Sigmoid colon (tissue), 7 donors: ENCODE results near the gene KIF20A. TPM values are rescaled to one million over a fixed set of nuclear protein-coding genes. Genes with fewer than 3 reads are reported as not detected.
"Not testable (repeated sequence)": the region's sequence is repeated elsewhere in the genome, so short reads cannot be mapped to it uniquely, and the experiment has no call there.

Experiments
- DNase-seq: peaks from one replicate; pipeline ENCODE4 v3.0.0-alpha.2; 2019
- H3K27ac ChIP-seq, 4 donors: fragments of 200-600 bp; sonication (generic); one replicate each; pipeline ENCODE4 v1.5.1; 2016 to 2019; ENCODE audit warnings: mild to moderate bottlenecking in 1 of 4
- H3K27me3 ChIP-seq, 3 donors: fragments of 200-600 bp; sonication (generic); one replicate each; pipeline ENCODE4 v1.5.1; 2019; ENCODE audit warnings: mild to moderate bottlenecking in 1 of 3
- H3K36me3 ChIP-seq, 4 donors: fragments of 200-600 bp; sonication (generic); one replicate each; pipeline ENCODE4 v1.5.1; 2016 to 2019
- H3K4me1 ChIP-seq, 4 donors: fragments of 200-600 bp; sonication (generic); one replicate each; pipeline ENCODE4 v1.5.1; 2017 to 2019
- H3K4me3 ChIP-seq, 4 donors: fragments of 200-600 bp; sonication (generic); one replicate each; pipeline ENCODE4 v1.5.1; 2017 to 2019; ENCODE audit warnings: mild to moderate bottlenecking in 2 of 4, moderate library complexity in 1 of 4
- H3K9me3 ChIP-seq, 4 donors: fragments of 200-600 bp in 3 of 4; sonication (generic) in 3 of 4; one replicate each; pipeline versions ENCODE4 v1.5.1 to v1.6.1; 2013 to 2019
- EP300 ChIP-seq, 4 donors: sonication (generic); formaldehyde crosslinking; IDR thresholded peaks; one replicate each; pipeline ENCODE4 v1.6.1; 2017; ENCODE audit warnings: antibody characterized with exemption in 4 of 4
- POLR2A ChIP-seq, 2 donors: fragments of 450-650 bp; IDR thresholded peaks; one replicate each; pipeline ENCODE4 v1.6.1; 2016; ENCODE audit warnings: antibody characterized with exemption in 2 of 2, mild to moderate bottlenecking in 2 of 2, moderate library complexity in 2 of 2
- POLR2AphosphoS5 ChIP-seq, 4 donors: sonication (generic); formaldehyde crosslinking; IDR thresholded peaks; one replicate each; pipeline ENCODE4 v1.6.1; 2017; ENCODE audit warnings: antibody characterized with exemption in 4 of 4
- WGBS, 2 donors: extraction: QIAGEN DNeasy Blood & Tissue Kit; methylation state at CpG; one replicate each; pipeline ENCODE4 v1.1.7; 2013; 5-methylcytosine and 5-hydroxymethylcytosine counted together
- intact Hi-C: fragments of 100-400 bp; cut with DNase I; formaldehyde crosslinking; loops from one replicate; pipeline ENCODE4 v1.15.1; 2023
- polyA plus RNA-seq, 3 donors: library from polyadenylated mRNA; stranded (reverse); fragments of 200-250 nt; gene quantifications; one replicate each; pipeline ENCODE4 v1.2.3, GENCODE V29; 2013
- total RNA-seq, 4 donors: library from RNA; depleted of rRNA; stranded (reverse); fragments of >200 nt; gene quantifications; one replicate each; pipeline ENCODE4 v1.1.0, GENCODE V29; 2016
- TF ChIP-seq, protein P1 (sequence below), 4 experiments: fragments of 450-650 bp in 3 of 4; fragments of 200-600 bp in 1 of 4; IDR thresholded peaks; one replicate each; pipeline ENCODE4 v1.5.1; 2016 to 2019; ENCODE audit warnings: antibody characterized with exemption in 4 of 4, mild to moderate bottlenecking in 3 of 4, moderate library complexity in 2 of 4
- donor health status: healthy with polysubstance abuse.
- donor health status: Bipolar disorder and iron deficiency.
- donor health status: healthy.

KIF20A gene
- total and polyA plus RNA-seq, 7 donors, result 0.36 to 9.8 (median 1.2) TPM; not detected in 1

DNA sequence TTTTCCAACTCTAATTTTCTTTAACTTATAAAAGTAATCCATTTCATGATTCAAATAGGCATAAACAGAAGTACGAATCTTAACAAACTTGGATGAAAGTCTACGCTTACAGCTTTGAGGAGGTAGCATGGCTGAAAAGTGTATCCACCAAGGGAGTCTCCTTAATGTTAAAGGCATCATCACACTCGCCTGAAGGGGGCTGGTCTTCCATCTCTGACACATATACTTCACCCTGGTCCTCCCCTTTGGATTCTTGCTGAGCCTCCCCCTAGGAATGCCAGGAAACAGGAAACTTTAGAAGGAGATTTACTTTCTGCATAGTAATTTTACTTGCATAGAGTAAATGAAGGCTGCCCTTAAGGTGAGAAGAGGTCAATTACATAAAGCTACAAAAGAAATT is 29.4 kb upstream of the KIF20A start:
- Histone ChIP-seq H3K4me3 (no peak overlapping the region), H3K4me1 (no peaks in the 10 kb centered on the region)

DNA sequence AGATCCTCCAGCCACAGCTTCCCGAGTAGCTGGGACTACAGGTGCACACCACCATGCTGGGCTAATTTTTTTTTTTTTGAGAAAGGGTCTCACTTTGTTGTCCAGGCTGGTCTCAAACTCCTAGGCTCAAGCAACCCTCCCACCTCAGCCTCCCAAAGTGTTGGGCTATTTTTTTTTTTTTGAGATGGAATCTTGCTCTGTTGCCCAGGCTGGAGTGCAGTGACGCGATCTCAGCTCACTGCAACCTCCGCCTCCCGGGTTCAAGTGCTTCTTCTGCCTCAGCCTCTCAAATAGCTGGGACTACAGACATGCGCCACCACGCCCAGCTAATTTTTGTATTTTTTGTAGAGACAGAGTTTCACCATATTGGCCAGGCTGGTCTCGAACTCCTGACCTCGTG is 22.9 kb upstream of the KIF20A start:
- H3K27ac ChIP-seq, H3K4me3 ChIP-seq, H3K4me1 ChIP-seq, H3K9me3 ChIP-seq, intact Hi-C loops, DNase-seq, H3K27me3 ChIP-seq: not testable (repeated sequence)
- peaks cover 31 to 53% (median 38%) of the 10 kb centered on the region in 4 donors for H3K36me3 ChIP-seq
- WGBS, 2 donors, result 97 to 98% methylated on average over 9 of the region's 9 CpGs

More for the DNA sequence above, 29.4 kb upstream of the KIF20A start:
- no peak overlapping the region for H3K27ac ChIP-seq
- no peaks in the 10 kb centered on the region for H3K9me3 ChIP-seq
- TF ChIP-seq POLR2AphosphoS5 (IDR thresholded peaks at IDR 0.05), result no peak
- TF ChIP-seq EP300 (IDR thresholded peaks at IDR 0.05), result no peak
- TF ChIP-seq, protein P1, sequence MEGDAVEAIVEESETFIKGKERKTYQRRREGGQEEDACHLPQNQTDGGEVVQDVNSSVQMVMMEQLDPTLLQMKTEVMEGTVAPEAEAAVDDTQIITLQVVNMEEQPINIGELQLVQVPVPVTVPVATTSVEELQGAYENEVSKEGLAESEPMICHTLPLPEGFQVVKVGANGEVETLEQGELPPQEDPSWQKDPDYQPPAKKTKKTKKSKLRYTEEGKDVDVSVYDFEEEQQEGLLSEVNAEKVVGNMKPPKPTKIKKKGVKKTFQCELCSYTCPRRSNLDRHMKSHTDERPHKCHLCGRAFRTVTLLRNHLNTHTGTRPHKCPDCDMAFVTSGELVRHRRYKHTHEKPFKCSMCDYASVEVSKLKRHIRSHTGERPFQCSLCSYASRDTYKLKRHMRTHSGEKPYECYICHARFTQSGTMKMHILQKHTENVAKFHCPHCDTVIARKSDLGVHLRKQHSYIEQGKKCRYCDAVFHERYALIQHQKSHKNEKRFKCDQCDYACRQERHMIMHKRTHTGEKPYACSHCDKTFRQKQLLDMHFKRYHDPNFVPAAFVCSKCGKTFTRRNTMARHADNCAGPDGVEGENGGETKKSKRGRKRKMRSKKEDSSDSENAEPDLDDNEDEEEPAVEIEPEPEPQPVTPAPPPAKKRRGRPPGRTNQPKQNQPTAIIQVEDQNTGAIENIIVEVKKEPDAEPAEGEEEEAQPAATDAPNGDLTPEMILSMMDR (IDR thresholded peaks at IDR 0.05), result no peak
- TF ChIP-seq POLR2A (IDR thresholded peaks at IDR 0.05), result no peak
- intact Hi-C loops, result no loop called here
- WGBS, 2 donors, result 55 to 74% methylated on average over 3 of the region's 3 CpGs
- H3K27me3 ChIP-seq, result no peaks in the 10 kb centered on the region
- DNase-seq, result no peak
- H3K36me3 ChIP-seq, result no peaks in the 10 kb centered on the region

DNA sequence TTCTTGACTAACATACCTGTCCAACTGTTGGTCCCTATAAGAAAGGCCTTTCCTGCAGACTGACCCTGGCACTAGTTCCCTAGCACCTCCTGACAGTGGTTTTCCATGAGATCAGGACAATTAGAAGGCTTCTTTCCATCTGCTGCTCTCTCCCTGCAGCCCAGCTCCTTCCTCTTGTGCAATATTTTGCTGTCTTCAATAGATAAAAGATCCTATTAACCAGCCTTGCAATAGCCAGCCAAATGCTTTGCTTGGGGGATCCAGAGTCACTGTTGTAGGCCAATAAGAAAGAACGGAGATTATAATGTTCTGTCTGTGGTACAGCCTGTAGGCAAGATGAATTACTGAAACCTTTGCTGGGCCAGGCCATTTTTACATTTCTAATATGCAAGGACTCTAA is 21.3 kb upstream of the KIF20A start:
- TF ChIP-seq, protein P1 (IDR thresholded peaks at IDR 0.05), result no peak
- TF ChIP-seq POLR2A (IDR thresholded peaks at IDR 0.05) (no peak), EP300 (IDR thresholded peaks at IDR 0.05) (no peak)
- Histone ChIP-seq H3K27me3 (no peaks in the 10 kb centered on the region), H3K9me3 (no peaks in the 10 kb centered on the region), H3K36me3 (peaks cover 46 to 70% (median 54%) of the 10 kb centered on the region in 4 donors), H3K27ac (no peak overlapping the region), H3K4me1 (no peaks in the 10 kb centered on the region), H3K4me3 (no peak overlapping the region)
- no peak for DNase-seq
- intact Hi-C loops, result no loop called here
- 95% methylated on average over 1 of the region's 1 CpG for WGBS, 2 donors

DNA sequence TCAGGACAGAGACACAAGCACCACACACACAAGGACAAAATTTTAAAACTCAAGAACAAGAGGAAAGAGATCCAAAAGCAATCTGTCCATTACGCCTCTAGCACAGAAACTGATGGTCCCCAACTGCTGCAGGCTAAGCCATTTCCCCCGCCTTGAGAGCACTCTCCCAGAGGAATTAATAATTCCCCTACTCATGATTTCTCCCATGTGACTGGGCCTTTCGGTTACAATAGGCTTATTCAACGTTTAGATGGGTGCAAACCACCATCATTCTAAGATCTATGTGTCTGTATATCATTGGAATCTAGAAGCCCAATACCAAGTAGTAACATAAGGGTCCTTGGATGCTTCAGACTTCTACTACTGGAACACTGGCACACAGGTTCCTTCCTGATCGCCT is 19.2 kb upstream of the KIF20A start:
- Histone ChIP-seq H3K9me3 (no peaks in the 10 kb centered on the region), H3K27me3 (no peaks in the 10 kb centered on the region), H3K4me1 (no peaks in the 10 kb centered on the region), H3K4me3 (no peak overlapping the region), H3K36me3 (peaks cover 62 to 90% (median 74%) of the 10 kb centered on the region in 4 donors), H3K27ac (no peak overlapping the region)
- no peak for TF ChIP-seq POLR2AphosphoS5 (IDR thresholded peaks at IDR 0.05)
- TF ChIP-seq, protein P1 (IDR thresholded peaks at IDR 0.05), result no peak
- TF ChIP-seq POLR2A (IDR thresholded peaks at IDR 0.05), result no peak
- no peak for TF ChIP-seq EP300 (IDR thresholded peaks at IDR 0.05)
- intact Hi-C loops, result no loop called here
- WGBS, 2 donors, result 91% methylated on average over 5 of the region's 5 CpGs
- DNase-seq, result no peak

DNA sequence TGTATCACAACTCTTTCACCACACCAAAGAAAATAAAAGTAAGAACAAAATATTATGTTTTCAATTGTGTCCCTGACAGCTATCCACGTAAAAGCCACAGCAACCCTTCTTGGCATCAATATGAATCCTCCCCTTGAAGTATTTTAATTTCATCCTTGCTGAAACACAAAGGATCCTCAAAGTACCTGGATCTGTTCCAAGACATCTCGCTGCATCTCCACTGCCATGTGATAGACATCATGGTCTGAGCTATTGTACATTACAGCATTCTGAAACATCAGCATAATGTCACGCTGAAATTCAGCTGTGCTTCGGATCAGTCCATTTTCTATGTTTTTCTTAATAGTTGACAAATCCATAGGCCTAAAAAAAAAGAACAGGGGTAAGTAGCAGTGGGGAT is 18.2 kb upstream of the KIF20A start:
- 94 to 96% methylated on average over 4 of the region's 4 CpGs for WGBS, 2 donors
- Histone ChIP-seq H3K4me1 (no peaks in the 10 kb centered on the region), H3K4me3 (no peak overlapping the region), H3K36me3 (peaks cover 73 to 100% (median 83%) of the 10 kb centered on the region in 4 donors), H3K27ac (no peak overlapping the region), H3K27me3 (no peaks in the 10 kb centered on the region), H3K9me3 (no peaks in the 10 kb centered on the region)
- no peak for TF ChIP-seq POLR2A (IDR thresholded peaks at IDR 0.05)
- TF ChIP-seq, protein P1 (IDR thresholded peaks at IDR 0.05), result no peak
- no peak for TF ChIP-seq EP300 (IDR thresholded peaks at IDR 0.05)
- no peak for TF ChIP-seq POLR2AphosphoS5 (IDR thresholded peaks at IDR 0.05)
- DNase-seq, result no peak
- intact Hi-C loops, result no loop called here
